Type B pancreatic cell (in vitro differentiated cells): Measurements from ENCODE around the gene PHYKPL. TPM values are rescaled to one million over a fixed set of nuclear protein-coding genes. Genes with fewer than 3 reads are reported as not detected.
A peak's percentile ranks its signal among the peaks of the same experiment; 100 is the strongest.

Experiments
- DNase-seq: peaks from one replicate; pipeline ENCODE4 v3.0.0; 2021; ENCODE audit warnings: mixed read lengths; ENCODE audit not compliant: unreplicated experiment; ENCODE audit errors: extremely low spot score
- H3K27ac Mint-ChIP-seq: 2 replicates; pipeline ENCODE4 v1.8.0; 2021; ENCODE audit warnings: mild to moderate bottlenecking, mixed read lengths
- H3K27me3 Mint-ChIP-seq: 2 replicates; pipeline ENCODE4 v1.8.0; 2021; ENCODE audit warnings: mixed read lengths
- H3K36me3 Mint-ChIP-seq: 2 replicates; pipeline ENCODE4 v1.8.0; 2021; ENCODE audit warnings: mixed read lengths
- H3K4me1 Mint-ChIP-seq: one replicate; pipeline ENCODE4 v1.8.0; 2021; ENCODE audit warnings: mixed read lengths; ENCODE audit not compliant: unreplicated experiment
- H3K4me3 Mint-ChIP-seq: 2 replicates; pipeline ENCODE4 v1.8.0; 2021; ENCODE audit warnings: mild to moderate bottlenecking, mixed read lengths
- H3K9me3 Mint-ChIP-seq: 2 replicates; pipeline ENCODE4 v1.8.0; 2021; ENCODE audit warnings: mixed read lengths
- total RNA-seq: library from RNA; stranded (reverse); gene quantifications from 2 replicates; pipeline ENCODE4 v1.2.1, GENCODE V29; 2021; ENCODE audit warnings: low replicate concordance
- TF ChIP-seq, protein P1 (sequence below): fragments of 200-600 bp; sonication (generic); conservative IDR thresholded peaks from 2 replicates; pipeline ENCODE4 v1.5.0; 2021; ENCODE audit warnings: antibody characterized with exemption, mild to moderate bottlenecking

The PHYKPL gene
- total RNA-seq, 1 donor from 2014 or later, result 76.2 TPM

DNA sequence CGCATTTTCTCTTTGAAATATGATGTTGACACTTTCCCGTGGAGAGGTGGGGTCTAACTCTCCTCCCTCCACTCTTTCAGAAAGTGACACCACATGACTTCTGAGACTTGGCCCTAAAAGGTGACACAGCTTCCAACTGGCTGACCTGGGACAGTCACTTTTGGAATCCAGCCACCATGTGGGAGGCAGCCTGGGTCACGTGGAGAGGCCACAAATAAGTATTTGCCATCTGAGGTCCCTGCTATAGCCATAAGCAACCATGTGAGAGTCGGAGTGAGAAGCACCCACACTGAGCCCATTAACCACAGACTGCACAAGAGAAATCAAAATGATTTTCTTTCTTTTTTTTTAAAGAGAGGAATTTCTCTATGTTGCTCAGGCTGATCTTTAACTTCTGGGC is 4.1 kb upstream of the PHYKPL start:
- TF ChIP-seq, protein P1, sequence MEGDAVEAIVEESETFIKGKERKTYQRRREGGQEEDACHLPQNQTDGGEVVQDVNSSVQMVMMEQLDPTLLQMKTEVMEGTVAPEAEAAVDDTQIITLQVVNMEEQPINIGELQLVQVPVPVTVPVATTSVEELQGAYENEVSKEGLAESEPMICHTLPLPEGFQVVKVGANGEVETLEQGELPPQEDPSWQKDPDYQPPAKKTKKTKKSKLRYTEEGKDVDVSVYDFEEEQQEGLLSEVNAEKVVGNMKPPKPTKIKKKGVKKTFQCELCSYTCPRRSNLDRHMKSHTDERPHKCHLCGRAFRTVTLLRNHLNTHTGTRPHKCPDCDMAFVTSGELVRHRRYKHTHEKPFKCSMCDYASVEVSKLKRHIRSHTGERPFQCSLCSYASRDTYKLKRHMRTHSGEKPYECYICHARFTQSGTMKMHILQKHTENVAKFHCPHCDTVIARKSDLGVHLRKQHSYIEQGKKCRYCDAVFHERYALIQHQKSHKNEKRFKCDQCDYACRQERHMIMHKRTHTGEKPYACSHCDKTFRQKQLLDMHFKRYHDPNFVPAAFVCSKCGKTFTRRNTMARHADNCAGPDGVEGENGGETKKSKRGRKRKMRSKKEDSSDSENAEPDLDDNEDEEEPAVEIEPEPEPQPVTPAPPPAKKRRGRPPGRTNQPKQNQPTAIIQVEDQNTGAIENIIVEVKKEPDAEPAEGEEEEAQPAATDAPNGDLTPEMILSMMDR, result no peak
- Mint-ChIP-seq H3K9me3 (no peaks in the 10 kb centered on the region), H3K4me1 (peaks cover 10% of the 10 kb centered on the region), H3K27me3 (no peaks in the 10 kb centered on the region), H3K27ac (no peak overlapping the region), H3K4me3 (no peak overlapping the region), H3K36me3 (no peaks in the 10 kb centered on the region)
- no peak for DNase-seq

DNA sequence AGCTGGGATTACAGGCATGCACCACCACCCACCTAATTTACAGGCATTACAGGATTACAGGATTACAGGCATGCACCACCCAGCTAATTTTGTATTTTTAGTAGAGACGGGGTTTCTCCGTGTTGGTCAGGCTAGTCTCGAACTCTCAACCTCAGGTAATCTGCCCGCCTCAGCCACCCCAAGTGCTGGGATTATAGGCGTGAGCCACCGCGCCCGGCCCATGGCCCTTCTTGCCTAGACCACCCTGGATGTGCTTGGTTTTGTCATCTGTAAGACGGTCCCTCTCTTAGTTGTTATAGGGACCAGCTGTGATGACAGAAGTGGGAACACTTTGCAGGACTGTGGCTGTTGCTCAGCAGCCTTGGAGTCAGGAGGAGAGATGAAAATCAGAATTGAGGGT is 3.5 kb upstream of the PHYKPL start:
- Mint-ChIP-seq H3K4me3 (no peak overlapping the region), H3K9me3 (no peaks in the 10 kb centered on the region), H3K27me3 (no peaks in the 10 kb centered on the region), H3K27ac (no peak overlapping the region), H3K4me1 (peaks cover 14% of the 10 kb centered on the region), H3K36me3 (peaks cover 2% of the 10 kb centered on the region)
- TF ChIP-seq, protein P1, result no peak
- DNase-seq, result no peak

GRCh38 chr5:178235588-178235974 is 3.0 kb upstream of the PHYKPL start:
- TF ChIP-seq, protein P1, result no peak
- no peaks in the 10 kb centered on the region for H3K27me3 Mint-ChIP-seq
- H3K27ac Mint-ChIP-seq, result no peak overlapping the region
- H3K4me3 Mint-ChIP-seq, result no peak overlapping the region
- H3K36me3 Mint-ChIP-seq, result peaks cover 8% of the 10 kb centered on the region
- H3K4me1 Mint-ChIP-seq, result peaks cover 17% of the 10 kb centered on the region
- DNase-seq, result no peak
- H3K9me3 Mint-ChIP-seq, result no peaks in the 10 kb centered on the region

GRCh38 chr5:178234750-178235587 is 2.4 kb upstream of the PHYKPL start:
- H3K9me3 Mint-ChIP-seq, result no peaks in the 10 kb centered on the region
- peak overlapping the region; percentile 8 for H3K27ac Mint-ChIP-seq
- H3K27me3 Mint-ChIP-seq, result no peaks in the 10 kb centered on the region
- H3K36me3 Mint-ChIP-seq, result peaks cover 10% of the 10 kb centered on the region
- H3K4me1 Mint-ChIP-seq, result peaks cover 17% of the 10 kb centered on the region
- peak; percentile 84 for DNase-seq
- TF ChIP-seq, protein P1, result peak; percentile 89
- H3K4me3 Mint-ChIP-seq, result peak overlapping the region; percentile 66

- no peaks in the 10 kb centered on the region for H3K9me3 Mint-ChIP-seq
- H3K4me1 Mint-ChIP-seq, result peaks cover 21% of the 10 kb centered on the region
- TF ChIP-seq, protein P1, result no peak
- peak overlapping the region; percentile 69 for H3K4me3 Mint-ChIP-seq
- peaks cover 13% of the 10 kb centered on the region for H3K36me3 Mint-ChIP-seq
- no peaks in the 10 kb centered on the region for H3K27me3 Mint-ChIP-seq
- DNase-seq, result no peak
- no peak overlapping the region for H3K27ac Mint-ChIP-seq
Measured at GRCh38 chr5:178234121-178234749, 1.6 kb upstream of the PHYKPL start.
